ENCODE data around the gene CHCHD3.

DNA sequence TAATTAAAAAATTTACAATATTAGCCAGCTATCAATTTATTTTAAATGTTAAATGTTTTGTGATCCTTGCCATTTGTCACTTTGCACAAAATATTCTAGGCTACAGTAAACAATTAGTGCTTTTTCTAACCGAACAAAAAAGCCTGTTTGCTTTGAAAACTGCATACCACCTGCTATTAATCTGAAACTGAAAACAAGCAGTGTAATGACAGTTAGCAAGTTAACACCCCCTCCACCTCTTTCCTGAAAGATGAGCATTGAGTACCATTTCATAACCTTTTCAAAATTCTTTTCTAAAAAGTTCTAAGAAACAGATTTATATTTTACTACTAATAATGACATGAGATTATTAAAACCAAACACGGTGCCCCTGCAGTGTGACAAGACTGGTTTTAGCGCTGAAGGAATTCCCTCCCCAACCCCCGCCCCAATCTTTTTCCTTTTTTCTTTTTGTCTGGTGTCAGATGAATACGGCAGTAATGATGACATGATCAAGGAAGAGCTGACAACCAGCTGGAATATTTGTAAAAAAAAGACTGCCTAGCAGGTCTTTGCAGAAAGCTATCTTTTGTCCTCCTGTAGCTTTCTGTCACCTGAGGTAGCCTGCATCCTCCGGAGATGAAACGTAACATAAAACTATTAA, 175.6 kb downstream of the CHCHD3 start:
- no peak for TF ChIP-seq CTCF (conservative IDR thresholded peaks at IDR 0.05; ENCODE audit: low read length)
- no peak for TF ChIP-seq EZH2phosphoT487 (IDR thresholded peaks at IDR 0.05; ENCODE audit: borderline replicate concordance, low read depth, low read length)
